GM18868 (cell line): Measurements from ENCODE around the gene C1orf122.

Experiments
- ATAC-seq: cut with Tn5 transposase; IDR thresholded peaks from one replicate; pipeline ENCODE4 v1.9.1; 2021; ENCODE audit warnings: mild to moderate bottlenecking, moderate library complexity; ENCODE audit not compliant: unreplicated experiment

The C1orf122 gene

GRCh38 chr1:37797750-37798345 is 9.7 kb upstream of the C1orf122 start:
- no peak for ATAC-seq

GRCh38 chr1:37802439-37802838 is 5.2 kb upstream of the C1orf122 start:
- ATAC-seq: no peak

GRCh38 chr1:37807220-37807554 is 403 bp upstream of the C1orf122 start:
- no peak for ATAC-seq

GRCh38 chr1:37808369-37809319 is 1.1 kb downstream of the C1orf122 start:
- ATAC-seq: peak; percentile 31

- no peak for ATAC-seq
Observed at GRCh38 chr1:37809942-37810341, 2.4 kb downstream of the C1orf122 start.

- peak; percentile 30 for ATAC-seq
Observed at GRCh38 chr1:37811027-37811655, 3.6 kb downstream of the C1orf122 start.

GRCh38 chr1:37813529-37814145 is 6.0 kb downstream of the C1orf122 start:
- no peak for ATAC-seq

GRCh38 chr1:37814252-37814651 is 6.7 kb downstream of the C1orf122 start:
- no peak for ATAC-seq

- no peak for ATAC-seq
Observed at GRCh38 chr1:37817481-37817880, 9.9 kb downstream of the C1orf122 start.

- ATAC-seq: no peak
Observed at GRCh38 chr1:37821481-37821880, 13.9 kb downstream of the C1orf122 start.

- no peak for ATAC-seq
Observed at GRCh38 chr1:37822906-37823815, 15.6 kb downstream of the C1orf122 start.

GRCh38 chr1:37824001-37824400 is 16.4 kb downstream of the C1orf122 start:
- ATAC-seq: no peak

GRCh38 chr1:37825506-37825905 is 17.9 kb downstream of the C1orf122 start:
- no peak for ATAC-seq

- ATAC-seq: no peak
Observed at GRCh38 chr1:37828410-37829074, 21.0 kb downstream of the C1orf122 start.

GRCh38 chr1:37831109-37831508 is 23.5 kb downstream of the C1orf122 start:
- ATAC-seq: no peak

GRCh38 chr1:37831809-37832208 is 24.2 kb downstream of the C1orf122 start:
- no peak for ATAC-seq

- no peak for ATAC-seq
Observed at GRCh38 chr1:37836788-37837187, 29.2 kb downstream of the C1orf122 start.

GRCh38 chr1:37839676-37840075 is 32.1 kb downstream of the C1orf122 start:
- ATAC-seq: no peak

GRCh38 chr1:37840711-37841110 is 33.1 kb downstream of the C1orf122 start:
- ATAC-seq: no peak

GRCh38 chr1:37841652-37842051 is 34.1 kb downstream of the C1orf122 start:
- no peak for ATAC-seq
